ENCODE results near the gene CRHR2.
"Not testable (repeated sequence)": the region's sequence is repeated elsewhere in the genome, so short reads cannot be mapped to it uniquely, and the experiment has no call there.

Gene CRHR2

GRCh38 chr7:30654296-30655090, 27.8 kb downstream of the CRHR2 start:
- DNase-seq (ENCODE audit: low read depth, low spot score), result no peak

- DNase-seq (ENCODE audit: low read depth, low spot score), result no peak
Measured at GRCh38 chr7:30652698-30653641, 29.3 kb downstream of the CRHR2 start.

GRCh38 chr7:30652132-30652531, 30.1 kb downstream of the CRHR2 start:
- no peak for DNase-seq (ENCODE audit: low read depth, low spot score)

- DNase-seq (ENCODE audit: low read depth, low spot score), result no peak
Measured at GRCh38 chr7:30650421-30650808, 31.8 kb downstream of the CRHR2 start.

GRCh38 chr7:30649717-30650420, 32.4 kb downstream of the CRHR2 start:
- DNase-seq (ENCODE audit: low read depth, low spot score), result no peak

- DNase-seq (ENCODE audit: low read depth, low spot score), result no peak
Measured at GRCh38 chr7:30648744-30649540, 33.3 kb downstream of the CRHR2 start.

- no peak for DNase-seq (ENCODE audit: low read depth, low spot score)
Measured at GRCh38 chr7:30647589-30648364, 34.5 kb downstream of the CRHR2 start.

- no peak for DNase-seq (ENCODE audit: low read depth, low spot score)
Measured at GRCh38 chr7:30646154-30646553, 36.1 kb downstream of the CRHR2 start.

GRCh38 chr7:30645661-30646060, 36.6 kb downstream of the CRHR2 start:
- DNase-seq (ENCODE audit: low read depth, low spot score), result no peak

GRCh38 chr7:30644286-30644955, 37.8 kb downstream of the CRHR2 start:
- DNase-seq (ENCODE audit: low read depth, low spot score), result no peak

- DNase-seq (ENCODE audit: low read depth, low spot score), result no peak
Measured at GRCh38 chr7:30642789-30643188, 39.5 kb downstream of the CRHR2 start.

- not testable (repeated sequence) for DNase-seq (ENCODE audit: low read depth, low spot score)
Measured at GRCh38 chr7:30642322-30642721, 39.9 kb downstream of the CRHR2 start.

GRCh38 chr7:30635798-30636197, 46.5 kb downstream of the CRHR2 start:
- no peak for DNase-seq (ENCODE audit: low read depth, low spot score)

GRCh38 chr7:30634634-30635201, 47.5 kb downstream of the CRHR2 start:
- DNase-seq (ENCODE audit: low read depth, low spot score), result no peak

- DNase-seq (ENCODE audit: low read depth, low spot score), result no peak
Measured at GRCh38 chr7:30634193-30634626, 48.0 kb downstream of the CRHR2 start.

GRCh38 chr7:30633223-30633622, 49.0 kb downstream of the CRHR2 start:
- no peak for DNase-seq (ENCODE audit: low read depth, low spot score)

- no peak for DNase-seq (ENCODE audit: low read depth, low spot score)
Measured at GRCh38 chr7:30630986-30631385, 51.3 kb downstream of the CRHR2 start.

- DNase-seq (ENCODE audit: low read depth, low spot score), result no peak
Measured at GRCh38 chr7:30627026-30627425, 55.2 kb downstream of the CRHR2 start.

GRCh38 chr7:30625283-30625682, 57.0 kb downstream of the CRHR2 start:
- DNase-seq (ENCODE audit: low read depth, low spot score), result no peak

Measured in ELF-1 (cell line).